WTC11 (cell line): ENCODE data around the gene ANKRD65. TPM values are rescaled to one million over a fixed set of nuclear protein-coding genes. Genes with fewer than 3 reads are reported as not detected.

Source experiments
- ATAC-seq: fragments of 200-7000 bp; cut with Tn5 transposase; 2 replicates; pipeline ENCODE4 v1.10.0; 2021; ENCODE audit warnings: mild to moderate bottlenecking, moderate library complexity
- CTCF ChIA-PET: fragments of 300-600 bp; sonication (Branson Sonifier 250); formaldehyde crosslinking; loops from one replicate; lab custom pipeline; 2021; ENCODE audit warnings: antibody characterized with exemption; lab: Charles Lee
- POLR2A ChIA-PET: fragments of 350-600 bp; sonication (Branson Sonifier 250); formaldehyde crosslinking; loops from one replicate; lab custom pipeline; 2021; ENCODE audit warnings: antibody characterized with exemption; lab: Charles Lee
- DNase-seq: peaks from one replicate; pipeline ENCODE4 v3.0.0; 2021; ENCODE audit warnings: low spot score
- H3K27ac Mint-ChIP-seq: 2 replicates; pipeline ENCODE4 v1.8.0; 2021; ENCODE audit warnings: mixed read lengths
- H3K27me3 Mint-ChIP-seq: 2 replicates; pipeline ENCODE4 v1.8.0; 2021; ENCODE audit warnings: low read depth, mild to moderate bottlenecking, moderate library complexity, mixed read lengths
- H3K36me3 Mint-ChIP-seq: 2 replicates; pipeline ENCODE4 v1.8.0; 2021; ENCODE audit warnings: mixed read lengths
- H3K4me1 Mint-ChIP-seq: 2 replicates; pipeline ENCODE4 v1.8.0; 2022; ENCODE audit warnings: mixed read lengths
- H3K4me3 Mint-ChIP-seq: 2 replicates; pipeline ENCODE4 v1.8.0; 2021; ENCODE audit warnings: mild to moderate bottlenecking, moderate library complexity, mixed read lengths
- H3K9me3 Mint-ChIP-seq: 2 replicates; pipeline ENCODE4 v1.8.0; 2021; ENCODE audit warnings: mixed read lengths
- HMGXB4 ChIP-seq: sonication (generic); formaldehyde crosslinking; IDR thresholded peaks from 2 replicates; pipeline ENCODE4 v1.8.1; 2023; ENCODE audit warnings: mild to moderate bottlenecking, moderate library complexity, missing genetic modification reagents
- PREB ChIP-seq: sonication (generic); formaldehyde crosslinking; IDR thresholded peaks from 2 replicates; pipeline ENCODE4 v1.8.1; 2022; ENCODE audit warnings: mild to moderate bottlenecking, missing genetic modification reagents, moderate library complexity, borderline replicate concordance
- TEAD4 ChIP-seq: sonication (generic); formaldehyde crosslinking; IDR thresholded peaks from 2 replicates; pipeline ENCODE4 v1.8.0; 2022; ENCODE audit warnings: mild to moderate bottlenecking, missing genetic modification reagents
- USF1 ChIP-seq: sonication (generic); formaldehyde crosslinking; IDR thresholded peaks from 2 replicates; pipeline ENCODE4 v1.8.0; 2022; ENCODE audit warnings: mild to moderate bottlenecking, missing genetic modification reagents
- ZNF263 ChIP-seq: sonication (generic); formaldehyde crosslinking; IDR thresholded peaks from 2 replicates; pipeline ENCODE4 v1.8.1; 2022; ENCODE audit warnings: low read depth, mild to moderate bottlenecking, moderate library complexity, missing genetic modification reagents
- ZNF423 ChIP-seq: fragments of 250-450 bp; sonication (Bioruptor Pico); IDR thresholded peaks from 2 replicates; pipeline ENCODE4 v2.1.2; 2022; ENCODE audit warnings: mild to moderate bottlenecking, moderate library complexity
- ZNF425 ChIP-seq: fragments of 250-450 bp; sonication (Bioruptor Pico); conservative IDR thresholded peaks from 2 replicates; pipeline ENCODE4 v1.9.0; 2021; ENCODE audit warnings: mild to moderate bottlenecking
- ZNF532 ChIP-seq: fragments of 250-450 bp; sonication (Bioruptor Pico); IDR thresholded peaks from 2 replicates; pipeline ENCODE4 v1.9.0; 2021; ENCODE audit warnings: mild to moderate bottlenecking, borderline replicate concordance
- ZNF671 ChIP-seq: fragments of 250-450 bp; sonication (Bioruptor Pico); IDR thresholded peaks from 2 replicates; pipeline ENCODE4 v1.8.0; 2021; ENCODE audit warnings: mild to moderate bottlenecking
- total RNA-seq: library from RNA; stranded (reverse); gene quantifications from 3 replicates; pipeline ENCODE4 v1.2.3, GENCODE V29; 2021
- TF ChIP-seq, protein P1 (sequence below): sonication (generic); formaldehyde crosslinking; IDR thresholded peaks from 2 replicates; pipeline ENCODE4 v1.8.0; 2022; ENCODE audit warnings: mild to moderate bottlenecking, missing genetic modification reagents
- TF ChIP-seq, protein P2 (sequence below): sonication (generic); formaldehyde crosslinking; IDR thresholded peaks from 2 replicates; pipeline ENCODE4 v1.8.0; 2022; ENCODE audit warnings: missing genetic modification reagents

The ANKRD65 gene
- total RNA-seq, 1 experiment from 2014 or later = 1.9 TPM

- DNase-seq (no peak), ATAC-seq (no peak)
- TF ChIP-seq ZNF263 (CRISPR knock-in tag) (no peak), ZNF532 (CRISPR knock-in tag) (no peak), ZNF423 (no peak), ZNF425 (CRISPR knock-in tag) (no peak)
- TF ChIP-seq, protein P1, sequence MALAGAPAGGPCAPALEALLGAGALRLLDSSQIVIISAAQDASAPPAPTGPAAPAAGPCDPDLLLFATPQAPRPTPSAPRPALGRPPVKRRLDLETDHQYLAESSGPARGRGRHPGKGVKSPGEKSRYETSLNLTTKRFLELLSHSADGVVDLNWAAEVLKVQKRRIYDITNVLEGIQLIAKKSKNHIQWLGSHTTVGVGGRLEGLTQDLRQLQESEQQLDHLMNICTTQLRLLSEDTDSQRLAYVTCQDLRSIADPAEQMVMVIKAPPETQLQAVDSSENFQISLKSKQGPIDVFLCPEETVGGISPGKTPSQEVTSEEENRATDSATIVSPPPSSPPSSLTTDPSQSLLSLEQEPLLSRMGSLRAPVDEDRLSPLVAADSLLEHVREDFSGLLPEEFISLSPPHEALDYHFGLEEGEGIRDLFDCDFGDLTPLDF (CRISPR knock-in tag) = no peak
- no peak overlapping the region for H3K27ac Mint-ChIP-seq
- CTCF ChIA-PET = no interaction called here
- no peaks in the 10 kb centered on the region for H3K9me3 Mint-ChIP-seq
- H3K36me3 Mint-ChIP-seq = peaks cover 80% of the 10 kb centered on the region
- H3K4me3 Mint-ChIP-seq = no peak overlapping the region
- POLR2A ChIA-PET = interaction anchor here (1.7 kb wide), 1 partner anchor 11 kb away, joined by 5 read pairs; the partner anchor contains the start of gene CCNL2
- H3K4me1 Mint-ChIP-seq = no peaks in the 10 kb centered on the region
- no peaks in the 10 kb centered on the region for H3K27me3 Mint-ChIP-seq
These were observed 33.0 kb downstream of the ANKRD65 start for GRCh38 chr1:1388078-1388472.

DNA sequence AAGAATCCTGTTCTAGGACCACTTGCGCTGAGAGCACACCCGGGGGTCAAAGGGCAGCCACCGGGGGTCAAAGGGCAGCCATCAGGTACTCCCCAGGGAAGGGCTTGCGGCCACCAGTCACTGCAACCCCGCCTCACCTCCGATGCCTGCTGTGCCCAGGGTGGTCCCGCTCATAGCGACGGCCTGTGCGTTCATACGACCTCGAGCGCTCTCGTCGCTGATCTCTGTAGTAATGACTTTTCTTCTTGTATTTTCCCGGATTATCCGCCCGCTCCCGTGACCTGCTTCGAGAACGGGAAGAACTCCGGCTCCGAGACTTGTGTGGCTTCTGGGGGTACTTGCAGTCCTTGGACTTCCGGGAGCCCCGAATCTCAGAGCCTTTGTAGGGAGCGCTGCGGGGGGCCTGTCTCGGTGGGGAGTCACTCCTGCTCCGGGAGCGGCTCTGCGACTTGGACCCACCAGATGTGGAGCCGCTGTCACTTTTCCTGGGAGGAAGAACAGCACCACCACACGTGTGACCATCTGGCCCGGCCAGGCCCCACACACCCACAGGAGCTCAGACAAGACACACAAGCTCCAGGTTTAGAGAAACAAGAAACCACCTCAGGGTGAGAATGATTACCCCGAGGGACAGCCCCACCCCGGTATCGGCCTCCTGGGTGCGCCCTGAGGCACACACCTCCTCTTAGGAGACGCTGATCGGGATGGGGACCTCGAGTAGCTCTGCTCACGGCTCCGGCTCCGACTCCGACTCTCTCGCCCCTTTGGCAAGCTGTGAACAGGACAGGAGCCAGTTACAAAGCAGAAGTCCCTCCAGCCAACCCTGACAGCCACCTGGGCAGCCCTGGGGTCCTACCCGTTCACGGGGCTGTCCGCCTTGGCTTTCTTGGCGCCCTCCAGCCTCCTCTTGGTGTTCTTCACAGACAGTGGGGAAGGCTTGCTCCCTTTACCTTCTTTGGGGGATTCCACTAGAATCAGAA, 33.7 kb downstream of the ANKRD65 start:
- no peak overlapping the region for H3K27ac Mint-ChIP-seq
- TF ChIP-seq, protein P1 (CRISPR knock-in tag) = no peak
- TF ChIP-seq PREB (no peak), ZNF671 (CRISPR knock-in tag) (no peak)
- H3K27me3 Mint-ChIP-seq = no peaks in the 10 kb centered on the region
- ATAC-seq (no peak), DNase-seq (no peak)
- no peaks in the 10 kb centered on the region for H3K9me3 Mint-ChIP-seq
- peaks cover 73% of the 10 kb centered on the region for H3K36me3 Mint-ChIP-seq
- ChIA-PET CTCF (interaction anchor here (2.2 kb wide), 1 partner anchor 15 kb away, joined by 9 read pairs; no protein-coding TSS in a partner anchor), POLR2A (no interaction called here)
- no peaks in the 10 kb centered on the region for H3K4me1 Mint-ChIP-seq
- H3K4me3 Mint-ChIP-seq = no peak overlapping the region

- no peaks in the 10 kb centered on the region for H3K9me3 Mint-ChIP-seq
- no peak for ATAC-seq
- peaks cover 60% of the 10 kb centered on the region for H3K36me3 Mint-ChIP-seq
- ChIA-PET CTCF (interaction anchor here (2.2 kb wide), 1 partner anchor 16 kb away, joined by 9 read pairs; no protein-coding TSS in a partner anchor), POLR2A (interaction anchor here (1.7 kb wide), 1 partner anchor 13 kb away, joined by 5 read pairs; the partner anchor contains the start of gene CCNL2)
- no peak overlapping the region for H3K4me3 Mint-ChIP-seq
- H3K27me3 Mint-ChIP-seq = no peaks in the 10 kb centered on the region
- H3K4me1 Mint-ChIP-seq = no peaks in the 10 kb centered on the region
- DNase-seq = no peak
- no peak overlapping the region for H3K27ac Mint-ChIP-seq
- TF ChIP-seq, protein P2, sequence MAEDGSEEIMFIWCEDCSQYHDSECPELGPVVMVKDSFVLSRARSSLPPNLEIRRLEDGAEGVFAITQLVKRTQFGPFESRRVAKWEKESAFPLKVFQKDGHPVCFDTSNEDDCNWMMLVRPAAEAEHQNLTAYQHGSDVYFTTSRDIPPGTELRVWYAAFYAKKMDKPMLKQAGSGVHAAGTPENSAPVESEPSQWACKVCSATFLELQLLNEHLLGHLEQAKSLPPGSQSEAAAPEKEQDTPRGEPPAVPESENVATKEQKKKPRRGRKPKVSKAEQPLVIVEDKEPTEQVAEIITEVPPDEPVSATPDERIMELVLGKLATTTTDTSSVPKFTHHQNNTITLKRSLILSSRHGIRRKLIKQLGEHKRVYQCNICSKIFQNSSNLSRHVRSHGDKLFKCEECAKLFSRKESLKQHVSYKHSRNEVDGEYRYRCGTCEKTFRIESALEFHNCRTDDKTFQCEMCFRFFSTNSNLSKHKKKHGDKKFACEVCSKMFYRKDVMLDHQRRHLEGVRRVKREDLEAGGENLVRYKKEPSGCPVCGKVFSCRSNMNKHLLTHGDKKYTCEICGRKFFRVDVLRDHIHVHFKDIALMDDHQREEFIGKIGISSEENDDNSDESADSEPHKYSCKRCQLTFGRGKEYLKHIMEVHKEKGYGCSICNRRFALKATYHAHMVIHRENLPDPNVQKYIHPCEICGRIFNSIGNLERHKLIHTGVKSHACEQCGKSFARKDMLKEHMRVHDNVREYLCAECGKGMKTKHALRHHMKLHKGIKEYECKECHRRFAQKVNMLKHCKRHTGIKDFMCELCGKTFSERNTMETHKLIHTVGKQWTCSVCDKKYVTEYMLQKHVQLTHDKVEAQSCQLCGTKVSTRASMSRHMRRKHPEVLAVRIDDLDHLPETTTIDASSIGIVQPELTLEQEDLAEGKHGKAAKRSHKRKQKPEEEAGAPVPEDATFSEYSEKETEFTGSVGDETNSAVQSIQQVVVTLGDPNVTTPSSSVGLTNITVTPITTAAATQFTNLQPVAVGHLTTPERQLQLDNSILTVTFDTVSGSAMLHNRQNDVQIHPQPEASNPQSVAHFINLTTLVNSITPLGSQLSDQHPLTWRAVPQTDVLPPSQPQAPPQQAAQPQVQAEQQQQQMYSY (CRISPR knock-in tag) = no peak
- TF ChIP-seq USF1 = no peak
- TF ChIP-seq TEAD4 (CRISPR knock-in tag) = no peak
- TF ChIP-seq HMGXB4 (CRISPR knock-in tag) = no peak
These were observed 35.1 kb downstream of the ANKRD65 start for GRCh38 chr1:1385931-1386330.
